Endothelial cell of umbilical vein (primary cell): ENCODE data around the gene KIF5C. TPM values are rescaled to one million over a fixed set of nuclear protein-coding genes. Genes with fewer than 3 reads are reported as not detected.

Experiments
- BruUV-seq: library from RNA; stranded (reverse); fragments of 400-500 nt; replicated peaks from 2 replicates; lab custom pipeline; 2021; lab: Mats Ljungman, UMichigan
- CTCF ChIA-PET: fragments of 300-600, 350-600 bp; sonication (Branson Sonifier 250); formaldehyde crosslinking; loops from one replicate; lab custom pipeline; 2021; ENCODE audit warnings: antibody characterized with exemption, inconsistent platforms; lab: Charles Lee
- POLR2A ChIA-PET: fragments of 300-600, 350-600 bp; sonication (Branson Sonifier 250); formaldehyde crosslinking; loops from one replicate; lab custom pipeline; 2021; ENCODE audit warnings: antibody characterized with exemption, inconsistent platforms; lab: Charles Lee
- DNase-seq: peaks from one replicate; pipeline ENCODE4 v3.0.0-alpha.2; 2011; ENCODE audit warnings: low read depth, low spot score
- FAIRE-seq: peaks from 2 replicates; lab custom pipeline; 2011; peaks lifted over from hg19 to GRCh38; lab: Jason Lieb, UNC
- H2AFZ ChIP-seq: 2 replicates; pipeline ENCODE4 v1.6.0; 2012; ENCODE audit warnings: low read depth, low read length, control low read depth, inconsistent platforms
- H3K27ac ChIP-seq: 2 replicates; pipeline ENCODE4 v1.5.1; 2011; ENCODE audit warnings: low read depth, mild to moderate bottlenecking, control low read depth, low read length, moderate library complexity; ENCODE audit not compliant: insufficient read depth
- H3K27me3 ChIP-seq, 2 experiments: 2 replicates each; pipeline versions ENCODE4 v1.6.0 to v1.6.1; 2011; ENCODE audit warnings: low read length in 2 of 2, mixed read lengths in 1 of 2; ENCODE audit not compliant: control insufficient read depth in 2 of 2, insufficient read depth in 2 of 2
- H3K36me3 ChIP-seq, 2 experiments: 2 replicates in 1 of 2; 3 replicates in 1 of 2; pipeline ENCODE4 v1.5.1; 2011; ENCODE audit warnings: low read length in 2 of 2, mild to moderate bottlenecking in 1 of 2, moderate library complexity in 1 of 2; ENCODE audit not compliant: control insufficient read depth in 2 of 2, insufficient read depth in 2 of 2; ENCODE audit errors: extremely low read depth in 1 of 2
- H3K4me1 ChIP-seq: 3 replicates; pipeline ENCODE4 v1.5.1; 2011; ENCODE audit warnings: mild to moderate bottlenecking, low read length; ENCODE audit not compliant: control insufficient read depth, insufficient read depth; ENCODE audit errors: extremely low read depth
- H3K4me2 ChIP-seq: 2 replicates; pipeline ENCODE4 v1.6.1; 2011; ENCODE audit warnings: low read length, control low read depth, mixed read lengths; ENCODE audit not compliant: insufficient read depth
- H3K4me3 ChIP-seq, 3 experiments: fragments of 200-600 bp in 1 of 3; sonication (generic), shearing (Covaris generic) in 1 of 3; replicated peaks in 1 of 3; 2 replicates each; pipeline ENCODE4 v1.5.1; 2011 to 2016; ENCODE audit warnings: control low read depth in 3 of 3, low read length in 3 of 3, mild to moderate bottlenecking in 2 of 3, inconsistent platforms in 1 of 3, low read depth in 1 of 3, moderate library complexity in 1 of 3; ENCODE audit not compliant: insufficient read depth in 1 of 3
- H3K79me2 ChIP-seq: 2 replicates; pipeline ENCODE4 v1.6.0; 2012; ENCODE audit warnings: low read length, inconsistent platforms; ENCODE audit not compliant: control insufficient read depth, insufficient read depth
- H3K9ac ChIP-seq: replicated peaks from 2 replicates; pipeline ENCODE3; 2011; ENCODE audit warnings: low read length, control low read depth; ENCODE audit not compliant: insufficient read depth; ENCODE audit errors: extremely low read depth
- H3K9me1 ChIP-seq: replicated peaks from 3 replicates; pipeline ENCODE4 v1.6.0; 2011; ENCODE audit warnings: mild to moderate bottlenecking, low read length; ENCODE audit not compliant: control insufficient read depth, insufficient read depth; ENCODE audit errors: extremely low read depth
- H3K9me3 ChIP-seq: replicated peaks from 2 replicates; pipeline ENCODE4 v1.5.1; 2012; ENCODE audit warnings: low read length, inconsistent platforms; ENCODE audit not compliant: control insufficient read depth, insufficient read depth
- H4K20me1 ChIP-seq: replicated peaks from 2 replicates; pipeline ENCODE3; 2011; ENCODE audit warnings: mild to moderate bottlenecking, low read length; ENCODE audit not compliant: control insufficient read depth, insufficient read depth; ENCODE audit errors: extremely low read depth
- EZH2 ChIP-seq: IDR thresholded peaks from 2 replicates; pipeline ENCODE4 v1.6.1; 2012; ENCODE audit warnings: borderline replicate concordance, low read depth, mild to moderate bottlenecking, moderate library complexity, low read length, inconsistent platforms; ENCODE audit not compliant: severe bottlenecking
- FOS ChIP-seq: IDR thresholded peaks from 2 replicates; pipeline ENCODE4 v1.6.1; 2011; ENCODE audit warnings: mild to moderate bottlenecking, low read length, moderate library complexity, borderline replicate concordance; ENCODE audit not compliant: insufficient read depth
- GATA2 ChIP-seq: IDR thresholded peaks from 2 replicates; pipeline ENCODE4 v1.7.0; 2011; ENCODE audit warnings: low read depth, mild to moderate bottlenecking, moderate library complexity, mixed read lengths, low read length; ENCODE audit not compliant: insufficient read length, insufficient read depth
- MYC ChIP-seq: IDR thresholded peaks from one replicate; pipeline ENCODE4 v1.6.1; 2011; ENCODE audit warnings: mild to moderate bottlenecking, low read depth, low read length
- POLR2A ChIP-seq: IDR thresholded peaks from 2 replicates; pipeline ENCODE4 v1.6.1; 2012; ENCODE audit warnings: low read depth, mild to moderate bottlenecking, control low read depth, low read length
- dilution Hi-C: fragments of 300-500 bp; cut with MboI; formaldehyde crosslinking; loops from one replicate; pipeline ENCODE4 v1.15.0; 2019; ENCODE audit warnings: low sequenced_read_pairs; ENCODE audit not compliant: extremely low pct_ligation_motif_present
- intact Hi-C: fragments of 100-400 bp; cut with micrococcal nuclease; formaldehyde crosslinking; loops from one replicate; pipeline ENCODE4 v1.10.0; 2022
- polyA plus RNA-seq, 4 experiments: library from polyadenylated mRNA; depleted of rRNA in 3 of 4; stranded (reverse) in 3 of 4; unstranded in 1 of 4; fragments of >200 nt; gene quantifications; 2 replicates each; pipeline versions ENCODE4 v1.2.1 to v1.2.3, GENCODE V29; 2011 to 2012; ENCODE audit warnings: missing spikeins in 1 of 4
- total RNA-seq: library from RNA; stranded (reverse); gene quantifications from 2 replicates; pipeline ENCODE4 v1.2.3, GENCODE V29; 2021
- TF ChIP-seq, protein P1 (sequence below): IDR thresholded peaks from 2 replicates; pipeline ENCODE4 v1.6.1; 2011; ENCODE audit not compliant: insufficient read depth, insufficient read length
- TF ChIP-seq, protein P2 (sequence below), 2 donors: IDR thresholded peaks; 1 replicate in 1 of 2; 2 replicates in 1 of 2; pipeline ENCODE4 v1.5.1; 2011; ENCODE audit warnings: low read length in 2 of 2, mild to moderate bottlenecking in 2 of 2, moderate library complexity in 2 of 2, control low read depth in 1 of 2, inconsistent platforms in 1 of 2, low read depth in 1 of 2; ENCODE audit not compliant: insufficient read depth in 1 of 2; ENCODE audit errors: extremely low read depth in 1 of 2

KIF5C gene
- total and polyA plus RNA-seq, 2 donors (not counting 3 experiments of a cell fraction or from before 2014, with no cell fraction given), result 0.01 to 0.55 TPM

DNA sequence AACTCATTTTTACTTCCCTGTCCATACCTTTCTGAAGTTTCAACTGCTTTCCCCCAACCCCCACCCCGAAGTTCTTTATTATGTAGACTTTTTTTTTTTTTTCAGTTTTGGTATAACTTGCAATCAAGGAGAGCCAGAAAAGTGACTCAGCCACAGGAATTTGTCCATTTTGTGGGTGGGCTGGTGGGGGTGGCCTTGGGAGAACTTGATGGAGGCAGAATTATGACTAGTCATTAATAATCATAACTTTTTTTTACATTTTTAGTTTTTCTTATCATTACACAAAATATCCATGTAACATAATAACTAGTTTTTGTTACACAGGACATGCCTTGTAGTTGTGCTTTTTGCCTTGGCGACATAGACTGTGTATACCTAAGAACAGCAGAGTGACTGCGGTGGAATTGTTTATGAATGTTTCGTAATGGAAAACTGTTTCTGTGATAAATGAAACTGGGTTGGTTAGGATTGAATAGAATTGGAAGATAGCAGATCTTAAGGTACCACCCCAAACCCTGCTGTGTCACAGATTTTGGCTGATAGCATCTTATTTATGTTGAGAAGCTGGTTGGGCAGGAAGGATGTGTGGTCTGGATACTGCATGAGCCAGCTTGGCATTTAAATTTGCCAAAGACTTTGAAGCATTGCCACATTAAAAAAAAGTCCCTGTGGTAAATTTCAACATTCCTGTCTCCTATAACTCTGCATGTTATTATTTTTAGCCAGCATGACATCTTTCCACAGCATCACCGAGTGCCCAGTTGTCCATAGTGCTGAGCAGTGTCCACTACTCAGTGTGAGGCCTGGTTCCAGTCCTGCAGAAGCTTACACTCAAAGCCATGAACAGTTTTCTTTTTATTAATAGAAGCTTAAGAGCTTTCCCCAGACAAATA is 194.2 kb downstream of the KIF5C start:
- ChIA-PET POLR2A (no interaction called here), CTCF (interaction anchor here (1.1 kb wide), 1 partner anchor 10 kb away, joined by 3 read pairs; no protein-coding TSS in a partner anchor)
- Histone ChIP-seq H3K9me1 (no peaks in the 10 kb centered on the region), H3K9me3 (no peaks in the 10 kb centered on the region), H3K9ac (no peak overlapping the region), H2AFZ (peak overlapping the region; percentile 70), H3K4me2 (peak overlapping the region; percentile 47), H3K79me2 (no peaks in the 10 kb centered on the region), H3K36me3 (no peaks in the 10 kb centered on the region), H3K4me1 (peaks cover 11% of the 10 kb centered on the region), H3K27ac (peak overlapping the region; percentile 41), H3K4me3 (no peak overlapping the region), H4K20me1 (no peaks in the 10 kb centered on the region), H3K27me3 (no peaks in the 10 kb centered on the region)
- dilution Hi-C loops (no loop called here), intact Hi-C loops (no loop called here)
- TF ChIP-seq, protein P1, sequence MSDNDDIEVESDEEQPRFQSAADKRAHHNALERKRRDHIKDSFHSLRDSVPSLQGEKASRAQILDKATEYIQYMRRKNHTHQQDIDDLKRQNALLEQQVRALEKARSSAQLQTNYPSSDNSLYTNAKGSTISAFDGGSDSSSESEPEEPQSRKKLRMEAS, result no peak
- TF ChIP-seq GATA2, result peak; percentile 91
- FAIRE-seq (peak; percentile 55), DNase-seq (peak; percentile 63)
- no TSS peak for BruUV-seq

DNA sequence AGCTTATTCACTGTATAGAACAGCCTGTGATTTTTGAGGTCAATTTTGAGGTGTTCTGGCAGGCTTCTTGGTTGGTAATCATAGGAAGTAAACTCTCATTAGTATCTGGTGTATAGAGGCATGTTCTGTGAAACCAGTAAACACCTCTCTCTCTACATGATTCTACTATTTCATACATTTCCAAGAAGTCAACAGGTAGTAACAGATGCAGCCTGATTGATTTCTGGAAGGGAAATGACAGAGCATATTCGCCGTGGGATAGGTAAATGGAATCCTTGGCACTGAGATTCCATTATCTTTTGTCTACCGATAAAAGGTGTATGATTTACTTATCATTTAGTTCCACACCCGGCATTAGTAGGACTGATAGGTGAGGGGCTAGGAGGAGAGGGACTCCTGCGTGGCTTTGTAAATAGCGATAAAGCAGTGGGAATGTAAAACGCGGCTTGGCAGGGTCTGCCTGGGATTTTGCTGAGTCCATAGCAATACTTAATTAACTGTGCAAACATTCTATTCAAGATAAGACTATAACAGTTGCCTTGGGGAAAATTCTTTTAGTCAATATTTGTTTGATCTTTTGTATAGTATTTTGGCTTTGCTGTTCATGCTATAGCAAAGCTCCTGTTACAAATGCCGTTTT is 195.8 kb downstream of the KIF5C start:
- H3K27me3 ChIP-seq, result no peaks in the 10 kb centered on the region
- intact Hi-C loops (no loop called here), dilution Hi-C loops (no loop called here)
- ChIA-PET POLR2A (no interaction called here), CTCF (no interaction called here)
- H3K4me1 ChIP-seq, result peaks cover 11% of the 10 kb centered on the region
- FAIRE-seq, result no peak
- no peaks in the 10 kb centered on the region for H3K36me3 ChIP-seq
- H3K79me2 ChIP-seq, result no peaks in the 10 kb centered on the region
- H3K27ac ChIP-seq, result no peak overlapping the region
- H3K4me3 ChIP-seq, result no peak overlapping the region
- no peaks in the 10 kb centered on the region for H3K9me1 ChIP-seq
- H3K9me3 ChIP-seq, result no peaks in the 10 kb centered on the region
- H2AFZ ChIP-seq, result no peak overlapping the region
- TF ChIP-seq, protein P1, result no peak
- TF ChIP-seq, protein P2, sequence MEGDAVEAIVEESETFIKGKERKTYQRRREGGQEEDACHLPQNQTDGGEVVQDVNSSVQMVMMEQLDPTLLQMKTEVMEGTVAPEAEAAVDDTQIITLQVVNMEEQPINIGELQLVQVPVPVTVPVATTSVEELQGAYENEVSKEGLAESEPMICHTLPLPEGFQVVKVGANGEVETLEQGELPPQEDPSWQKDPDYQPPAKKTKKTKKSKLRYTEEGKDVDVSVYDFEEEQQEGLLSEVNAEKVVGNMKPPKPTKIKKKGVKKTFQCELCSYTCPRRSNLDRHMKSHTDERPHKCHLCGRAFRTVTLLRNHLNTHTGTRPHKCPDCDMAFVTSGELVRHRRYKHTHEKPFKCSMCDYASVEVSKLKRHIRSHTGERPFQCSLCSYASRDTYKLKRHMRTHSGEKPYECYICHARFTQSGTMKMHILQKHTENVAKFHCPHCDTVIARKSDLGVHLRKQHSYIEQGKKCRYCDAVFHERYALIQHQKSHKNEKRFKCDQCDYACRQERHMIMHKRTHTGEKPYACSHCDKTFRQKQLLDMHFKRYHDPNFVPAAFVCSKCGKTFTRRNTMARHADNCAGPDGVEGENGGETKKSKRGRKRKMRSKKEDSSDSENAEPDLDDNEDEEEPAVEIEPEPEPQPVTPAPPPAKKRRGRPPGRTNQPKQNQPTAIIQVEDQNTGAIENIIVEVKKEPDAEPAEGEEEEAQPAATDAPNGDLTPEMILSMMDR (IDR thresholded peaks at IDR 0.05; ENCODE audit: extremely low read depth in 1 of 2, insufficient read depth in 1 of 2, low read depth in 1 of 2, low read length in 2 of 2), result no peak
- TF ChIP-seq EZH2, result no peak
- TF ChIP-seq POLR2A, result no peak
- no peak for TF ChIP-seq MYC
- TF ChIP-seq FOS, result no peak
- H3K4me2 ChIP-seq, result no peak overlapping the region
- no peak for DNase-seq
- no TSS peak for BruUV-seq
- no peaks in the 10 kb centered on the region for H4K20me1 ChIP-seq
- H3K9ac ChIP-seq, result no peak overlapping the region
